ENCODE data around the gene HEXIM2.

Gene HEXIM2

GRCh38 chr17:45172541-45173286 is 11.0 kb downstream of the HEXIM2 start (continued):
- TF ChIP-seq ZNF843 (tag by site-specific recombination; IDR thresholded peaks at IDR 0.05) (0 out of 2 replicates have a peak, but pooled peaks have one; percentile 32), SCRT2 (tag by site-specific recombination; IDR thresholded peaks at IDR 0.05) (no peak), ZNF302 (tag by site-specific recombination; IDR thresholded peaks at IDR 0.05; ENCODE audit: low read depth) (no peak), MYNN (tag by site-specific recombination; IDR thresholded peaks at IDR 0.05; ENCODE audit: borderline replicate concordance) (no peak), ZNF623 (tag by site-specific recombination; IDR thresholded peaks at IDR 0.05) (no peak), ZNF560 (tag by site-specific recombination; IDR thresholded peaks at IDR 0.05; ENCODE audit: borderline replicate concordance) (no peak), FEZF1 (tag by site-specific recombination; IDR thresholded peaks at IDR 0.05) (no peak), ZNF416 (tag by site-specific recombination; IDR thresholded peaks at IDR 0.05) (no peak), ZEB2 (tag by site-specific recombination; IDR thresholded peaks at IDR 0.05) (no peak), ZNF529 (tag by site-specific recombination; IDR thresholded peaks at IDR 0.05; ENCODE audit: insufficient replicate concordance) (no peak), SP7 (tag by site-specific recombination; IDR thresholded peaks at IDR 0.05) (no peak), ZNF626 (tag by site-specific recombination; IDR thresholded peaks at IDR 0.05) (no peak), PRDM1 (tag by site-specific recombination; IDR thresholded peaks at IDR 0.05) (no peak), ZNF202 (tag by site-specific recombination; IDR thresholded peaks at IDR 0.05; ENCODE audit: borderline replicate concordance) (no peak), ZBTB10 (tag by site-specific recombination; IDR thresholded peaks at IDR 0.05) (no peak), ZNF76 (tag by site-specific recombination; IDR thresholded peaks at IDR 0.05; ENCODE audit: borderline replicate concordance, low read depth) (no peak), CTCF (tag by site-specific recombination; IDR thresholded peaks at IDR 0.05) (0 out of 2 replicates have a peak, but pooled peaks have one; percentile 41), ZNF280C (tag by site-specific recombination; IDR thresholded peaks at IDR 0.05) (no peak), GLI2 (tag by site-specific recombination; IDR thresholded peaks at IDR 0.05; ENCODE audit: borderline replicate concordance, low read depth) (no peak), GLIS1 (tag by site-specific recombination; IDR thresholded peaks at IDR 0.05) (peak; percentile 58), ZNF266 (tag by site-specific recombination; IDR thresholded peaks at IDR 0.05; ENCODE audit: low read depth) (no peak), ZSCAN30 (tag by site-specific recombination; IDR thresholded peaks at IDR 0.05) (no peak), ZNF133 (tag by site-specific recombination; IDR thresholded peaks at IDR 0.05) (no peak), ZNF10 (tag by site-specific recombination; IDR thresholded peaks at IDR 0.05) (no peak), ZNF26 (tag by site-specific recombination; IDR thresholded peaks at IDR 0.05) (no peak), PRDM6 (tag by site-specific recombination; IDR thresholded peaks at IDR 0.05) (no peak), ZNF354C (tag by site-specific recombination; IDR thresholded peaks at IDR 0.05; ENCODE audit: borderline replicate concordance, low read depth) (no peak), SCRT1 (tag by site-specific recombination; IDR thresholded peaks at IDR 0.05; ENCODE audit: borderline replicate concordance) (no peak), ZNF670 (tag by site-specific recombination; IDR thresholded peaks at IDR 0.05; ENCODE audit: low read depth) (no peak), ZNF248 (tag by site-specific recombination; IDR thresholded peaks at IDR 0.05) (no peak), ZNF155 (tag by site-specific recombination; IDR thresholded peaks at IDR 0.05) (no peak)

Data from HEK293 (cell line).